ENCODE data around the gene ERC1.

Gene ERC1

DNA sequence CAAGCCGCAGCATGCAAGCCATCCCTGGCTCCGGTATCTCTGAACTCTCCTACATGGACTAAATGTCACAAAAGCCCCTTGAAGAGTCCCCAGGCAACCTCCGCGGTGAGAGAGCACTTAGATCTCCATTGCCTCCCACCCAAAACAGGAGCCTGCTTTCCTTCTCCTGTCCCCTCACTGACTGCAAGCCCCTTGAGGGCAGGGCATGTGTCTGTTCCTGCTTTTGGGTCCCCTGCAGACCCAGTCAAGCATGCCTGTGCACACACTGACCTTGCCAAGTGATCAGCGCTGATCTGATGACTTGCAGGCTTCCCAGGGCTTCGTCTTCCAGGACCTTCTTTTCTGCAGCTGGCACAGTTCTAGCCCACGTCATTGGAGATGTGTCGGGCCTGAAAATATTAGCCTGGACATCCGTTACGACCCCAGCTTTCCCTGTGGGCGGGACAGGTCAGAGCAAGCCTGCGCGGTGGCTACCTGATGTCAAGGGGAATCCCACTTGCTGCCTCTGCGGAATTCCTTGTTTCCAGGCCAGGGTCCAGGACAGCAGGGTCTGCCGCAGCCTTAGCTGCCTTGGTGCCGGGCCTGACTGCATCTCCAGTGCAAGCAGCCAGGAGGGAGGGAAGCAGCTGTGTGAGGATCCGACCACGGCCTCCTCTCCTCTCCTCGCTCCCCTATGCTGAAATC, 510.8 kb downstream of the ERC1 start:
- no peak for DNase-seq

DNA sequence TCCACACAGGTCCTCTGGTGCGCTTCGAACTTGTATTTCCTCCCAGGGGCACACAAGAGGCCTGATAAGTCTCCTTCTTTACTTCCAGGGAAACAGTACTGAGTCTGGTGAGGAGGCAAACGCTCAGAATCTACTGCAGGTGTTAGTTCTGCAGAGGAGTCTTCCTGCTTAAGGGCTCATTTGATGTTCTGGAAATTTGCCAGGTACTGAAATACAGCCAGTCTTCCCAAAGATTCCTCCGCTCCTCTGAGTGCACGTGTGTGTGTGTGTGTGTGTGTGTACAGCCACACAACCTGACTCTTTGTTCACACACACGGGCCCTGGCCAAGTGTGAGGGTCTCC, 511.3 kb downstream of the ERC1 start:
- DNase-seq: no peak

DNA sequence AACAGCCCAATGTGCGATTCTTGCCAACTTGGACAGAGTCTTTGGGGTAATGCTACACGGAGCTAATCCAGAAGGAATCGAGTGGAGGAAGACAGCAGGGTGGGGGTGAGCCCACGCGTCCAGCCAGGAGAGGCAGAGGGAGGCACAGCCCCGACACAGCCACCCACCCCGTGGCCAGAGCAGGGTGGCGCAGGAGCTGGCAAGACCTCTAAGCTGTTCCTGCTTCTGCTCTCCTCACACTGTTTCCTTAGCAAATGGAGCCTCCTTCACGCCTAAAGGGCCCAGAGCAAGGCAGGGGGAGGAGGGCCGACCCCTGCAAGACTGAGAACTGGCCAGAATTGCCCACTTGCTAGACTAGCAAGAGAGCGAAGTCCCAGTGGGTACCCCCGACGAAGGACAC, 511.8 kb downstream of the ERC1 start:
- no peak for DNase-seq

DNA sequence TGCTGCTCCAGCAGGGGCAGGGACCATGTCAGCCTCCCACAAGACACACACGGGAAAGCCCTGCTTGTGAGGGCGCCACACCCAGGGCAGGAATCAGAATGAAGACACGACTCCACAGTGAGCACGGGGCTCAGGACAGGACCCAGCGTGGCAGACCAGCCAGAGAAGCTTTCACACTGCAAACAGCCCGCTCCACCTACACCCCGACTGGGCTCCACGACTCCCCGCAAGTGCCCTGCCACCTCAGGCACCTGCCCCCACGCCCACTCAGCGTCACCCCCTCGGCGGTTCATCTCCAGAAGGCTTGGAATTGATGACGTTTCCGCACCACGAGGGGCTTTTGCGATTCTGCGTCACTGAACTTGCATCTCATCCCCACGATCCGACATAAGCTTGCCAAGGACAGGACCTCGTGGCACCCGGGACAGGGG, 512.3 kb downstream of the ERC1 start:
- no peak for DNase-seq

DNA sequence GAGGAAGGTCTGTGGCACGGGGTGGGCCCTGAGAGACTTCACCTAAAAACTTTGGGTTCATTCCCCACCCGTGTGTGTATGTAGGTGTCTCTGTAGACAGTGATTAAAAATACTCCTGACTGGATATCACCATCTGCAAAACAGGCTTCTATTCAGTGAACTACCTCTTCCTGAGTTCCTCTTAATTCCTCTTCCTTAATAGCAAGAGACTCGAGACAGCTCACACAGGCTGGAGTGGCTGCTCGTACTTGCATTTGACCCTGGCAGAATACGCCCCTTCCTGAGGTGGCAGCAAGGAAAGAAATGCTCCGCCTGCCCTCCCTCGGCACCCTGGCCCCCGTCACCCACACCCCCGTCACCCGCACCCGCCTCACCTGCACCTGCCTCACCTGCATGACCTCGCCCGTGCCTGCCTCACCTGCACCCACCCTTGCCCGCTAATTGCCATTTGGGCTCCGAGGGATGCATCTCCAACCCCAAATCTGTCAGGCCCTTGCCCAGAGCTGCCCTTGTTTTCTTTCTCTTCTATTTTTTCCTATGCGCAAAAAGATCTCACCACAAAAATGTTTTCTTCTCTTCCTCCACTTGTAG, 513.4 kb downstream of the ERC1 start:
- DNase-seq: no peak

DNA sequence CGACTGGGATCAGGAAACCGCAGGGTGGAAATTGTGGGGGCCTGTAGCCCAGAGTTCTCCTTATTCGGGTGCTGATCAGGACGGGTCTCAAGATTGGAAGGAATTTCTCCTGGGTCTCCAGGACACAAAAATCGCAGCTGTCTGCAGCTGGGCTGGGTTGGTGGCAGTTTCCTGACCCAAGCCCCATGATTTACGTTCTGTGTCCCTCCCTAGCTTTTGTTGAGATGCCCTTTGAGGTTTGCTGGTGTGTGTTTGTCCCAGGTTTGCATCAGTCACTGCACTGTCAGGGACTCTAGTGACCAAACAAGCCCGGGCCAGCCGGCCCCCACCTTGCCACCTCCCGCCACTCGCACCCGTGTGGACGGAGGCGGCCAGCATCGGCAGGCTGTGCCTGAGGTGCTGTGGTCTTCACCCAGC, 513.9 kb downstream of the ERC1 start:
- DNase-seq: no peak

DNA sequence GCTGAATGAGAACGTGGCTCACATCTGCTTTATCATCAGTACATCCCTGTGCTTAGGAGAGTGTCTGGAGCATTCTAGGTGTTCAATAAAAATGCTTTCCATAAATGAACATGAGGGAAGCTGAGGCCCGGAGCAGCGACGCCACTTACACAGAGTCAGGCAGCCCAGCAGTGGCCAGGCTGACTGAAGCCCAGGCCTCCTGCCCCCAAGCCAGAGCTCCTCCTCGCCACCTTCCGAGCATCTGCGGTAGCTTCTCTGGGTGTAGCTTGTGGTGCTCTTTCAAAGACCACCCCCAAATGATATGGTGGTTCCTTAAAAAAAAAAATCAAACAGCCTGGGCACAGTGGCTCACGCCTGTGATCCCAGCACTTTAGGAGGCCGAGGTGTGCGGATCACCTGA, 514.6 kb downstream of the ERC1 start:
- no peak for DNase-seq

DNA sequence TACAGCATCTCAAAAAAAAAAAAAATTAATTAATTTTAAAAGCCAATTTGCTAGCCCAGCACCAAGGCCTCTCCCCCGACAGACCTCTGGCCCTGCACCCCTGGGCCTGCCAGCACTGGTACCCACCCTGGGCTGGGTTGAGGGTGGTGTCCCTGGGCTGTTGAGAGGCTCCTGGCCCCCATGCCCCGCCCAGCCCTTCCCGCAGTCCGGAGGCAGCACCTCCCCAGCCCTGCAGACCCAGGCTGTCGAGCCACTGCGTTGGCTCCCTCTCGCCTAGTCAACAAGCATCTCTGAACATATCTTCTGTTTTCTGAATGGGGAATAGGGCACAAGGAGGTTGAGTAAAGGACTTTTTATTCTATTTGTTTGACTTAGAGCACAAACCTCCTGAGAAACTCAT, 516.3 kb downstream of the ERC1 start:
- no peak for DNase-seq

DNA sequence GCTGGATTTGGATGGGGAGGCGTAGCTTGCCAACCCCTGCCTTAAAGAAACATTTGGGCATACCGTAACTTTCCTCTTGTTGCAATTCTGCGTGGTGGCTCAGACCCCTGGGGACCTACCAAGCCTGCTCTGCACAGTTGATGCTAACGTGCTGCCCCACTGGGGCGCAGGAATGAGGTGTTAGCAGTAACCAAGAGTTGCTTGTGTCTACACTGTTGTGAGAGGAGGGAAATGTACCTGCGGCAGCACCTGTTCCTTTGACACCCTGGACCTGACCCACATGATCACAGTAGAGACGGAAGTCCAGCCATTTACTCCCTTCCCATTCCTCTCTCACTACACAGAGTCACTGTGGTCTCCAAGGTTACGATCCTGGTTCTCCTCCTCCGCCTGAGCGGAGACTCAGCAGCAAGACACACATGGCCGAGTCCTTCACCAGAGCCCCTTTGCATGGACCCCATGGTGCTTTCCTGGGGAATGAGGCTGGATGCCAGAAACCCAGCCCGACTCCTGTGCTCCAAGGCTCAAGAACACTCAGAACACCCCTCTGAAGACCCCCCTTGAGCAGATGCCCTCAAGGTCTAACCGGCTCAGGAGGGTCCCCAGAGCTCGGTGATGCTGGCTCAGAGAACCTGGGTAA, 518.5 kb downstream of the ERC1 start:
- DNase-seq: no peak

DNA sequence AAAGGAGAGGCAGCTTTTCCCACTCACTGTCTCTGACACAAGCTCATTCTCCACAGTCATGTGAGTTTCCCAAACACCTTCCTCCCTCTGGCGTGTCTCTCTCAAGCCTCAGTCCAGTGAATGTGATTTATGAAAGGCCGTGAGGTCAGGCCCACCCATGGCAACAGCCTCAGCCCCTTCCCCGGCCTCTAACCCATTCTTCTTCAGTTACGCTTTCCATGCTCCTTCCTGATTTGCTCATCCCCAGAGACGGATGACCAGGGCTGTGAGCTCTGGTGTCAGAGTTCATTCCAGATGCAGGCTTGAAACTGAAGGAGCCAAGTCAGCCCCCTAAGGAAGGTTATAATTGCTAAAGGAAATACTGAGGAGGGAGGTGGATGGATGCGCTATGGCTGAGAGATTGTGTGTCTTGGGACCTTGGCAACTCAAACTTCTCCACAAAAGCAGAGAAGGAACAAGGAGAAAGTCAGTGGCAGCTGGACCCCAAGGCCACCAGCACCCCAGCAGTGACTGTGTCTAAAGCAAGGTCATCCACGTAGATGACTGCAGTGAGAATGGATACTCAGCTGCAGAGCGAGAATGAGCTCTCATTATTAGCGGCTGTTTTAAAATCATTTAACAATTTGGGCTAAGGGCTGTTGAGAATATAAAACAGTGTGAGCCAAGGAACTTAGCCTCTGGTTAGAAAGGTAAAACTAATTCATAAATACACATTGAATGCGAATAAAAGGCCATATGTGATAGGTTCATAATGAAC, 519.2 kb downstream of the ERC1 start:
- DNase-seq: no peak

DNA sequence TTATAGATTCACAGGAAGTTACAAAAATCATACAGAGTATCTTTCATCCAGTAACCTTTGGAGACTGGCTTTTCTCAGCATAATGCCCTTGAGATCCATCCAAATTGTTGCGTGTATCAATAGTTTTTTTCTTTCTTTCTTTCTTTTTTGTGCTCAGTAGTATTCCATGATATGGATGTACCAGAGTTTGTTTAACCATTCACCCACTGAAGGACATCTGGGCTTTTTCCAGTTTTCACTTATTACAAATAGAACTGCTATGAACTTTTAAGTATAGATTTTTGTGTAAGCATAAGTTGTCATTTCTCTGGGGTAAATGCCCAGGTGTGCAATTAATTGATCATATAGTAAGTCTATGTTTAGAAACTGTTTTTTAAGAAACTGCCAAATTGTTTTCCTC, 524.0 kb downstream of the ERC1 start:
- DNase-seq: no peak

DNA sequence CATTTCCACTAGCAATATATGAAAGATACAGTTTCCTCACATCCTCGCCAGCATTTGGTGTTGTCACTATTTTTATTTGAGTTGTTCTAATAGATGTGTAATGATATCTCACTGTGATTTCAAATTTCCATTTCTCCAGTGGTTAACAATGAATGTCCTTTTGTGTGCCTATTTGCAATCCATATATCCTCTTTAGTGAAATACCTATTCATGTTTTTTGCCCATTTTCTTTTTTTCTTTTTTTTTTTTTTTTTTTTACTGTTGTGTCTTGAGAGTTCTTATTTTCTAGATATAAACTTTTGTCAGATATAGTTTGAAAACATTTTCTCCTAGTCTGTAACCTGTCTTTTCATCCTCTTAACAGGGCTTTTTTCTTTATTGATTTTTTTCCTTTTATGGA, 524.4 kb downstream of the ERC1 start:
- DNase-seq: no peak

DNA sequence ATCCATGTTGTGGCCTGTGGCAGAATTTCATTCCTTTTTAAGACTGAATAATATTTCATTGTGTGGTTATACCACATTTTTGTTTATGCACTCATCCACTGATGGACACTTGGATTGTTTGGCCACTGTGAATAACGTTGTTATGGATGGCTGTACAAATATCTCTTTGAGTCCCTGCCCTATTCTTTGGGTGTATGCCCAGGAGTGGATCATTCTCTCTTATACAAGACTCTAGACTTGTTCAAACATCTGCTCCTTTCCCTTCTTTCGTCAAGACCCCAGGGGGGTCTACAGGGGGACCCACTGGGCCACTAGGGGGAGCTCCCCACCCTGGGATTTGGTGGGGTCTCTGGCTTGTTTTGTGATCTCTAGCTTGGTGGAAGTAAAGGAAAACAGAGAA, 526.0 kb downstream of the ERC1 start:
- DNase-seq: no peak

DNA sequence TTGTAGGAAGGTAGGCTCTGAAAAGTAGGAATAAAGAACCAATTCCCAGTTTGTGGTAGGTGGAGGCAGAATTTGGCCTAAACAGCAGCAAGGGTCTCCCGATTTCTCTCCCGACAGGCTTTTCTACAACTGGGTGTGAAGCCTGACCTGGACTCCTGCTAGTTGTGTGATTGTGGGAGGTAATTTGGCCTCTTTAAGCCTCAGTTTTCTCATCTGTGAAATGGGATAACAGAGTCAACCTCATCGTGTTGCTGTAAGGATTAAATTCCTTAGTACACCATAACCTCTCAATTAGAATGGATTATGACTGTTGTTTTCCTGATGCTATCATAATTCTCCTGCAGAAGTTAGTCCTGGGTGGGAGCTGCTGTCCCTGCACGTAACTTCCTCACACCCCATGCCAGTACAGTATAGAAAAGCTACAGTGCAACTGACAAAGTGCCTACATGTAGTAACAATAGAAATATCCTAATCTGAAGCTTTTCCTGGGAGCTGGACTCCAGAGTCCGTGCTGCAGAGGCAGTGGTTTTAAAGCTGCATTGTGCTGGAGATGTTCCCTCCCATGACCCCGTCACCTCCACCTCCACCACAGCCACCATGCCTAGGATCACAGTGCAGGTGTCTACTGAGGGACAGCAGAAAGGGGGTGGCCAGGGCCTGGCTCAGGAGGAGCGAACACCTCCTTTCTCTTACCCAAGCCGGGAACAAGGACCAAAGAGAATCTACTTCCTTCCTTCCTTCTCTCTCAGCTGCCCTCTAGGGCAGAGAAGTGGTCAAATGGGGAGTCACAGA, 526.9 kb downstream of the ERC1 start:
- no peak for DNase-seq

DNA sequence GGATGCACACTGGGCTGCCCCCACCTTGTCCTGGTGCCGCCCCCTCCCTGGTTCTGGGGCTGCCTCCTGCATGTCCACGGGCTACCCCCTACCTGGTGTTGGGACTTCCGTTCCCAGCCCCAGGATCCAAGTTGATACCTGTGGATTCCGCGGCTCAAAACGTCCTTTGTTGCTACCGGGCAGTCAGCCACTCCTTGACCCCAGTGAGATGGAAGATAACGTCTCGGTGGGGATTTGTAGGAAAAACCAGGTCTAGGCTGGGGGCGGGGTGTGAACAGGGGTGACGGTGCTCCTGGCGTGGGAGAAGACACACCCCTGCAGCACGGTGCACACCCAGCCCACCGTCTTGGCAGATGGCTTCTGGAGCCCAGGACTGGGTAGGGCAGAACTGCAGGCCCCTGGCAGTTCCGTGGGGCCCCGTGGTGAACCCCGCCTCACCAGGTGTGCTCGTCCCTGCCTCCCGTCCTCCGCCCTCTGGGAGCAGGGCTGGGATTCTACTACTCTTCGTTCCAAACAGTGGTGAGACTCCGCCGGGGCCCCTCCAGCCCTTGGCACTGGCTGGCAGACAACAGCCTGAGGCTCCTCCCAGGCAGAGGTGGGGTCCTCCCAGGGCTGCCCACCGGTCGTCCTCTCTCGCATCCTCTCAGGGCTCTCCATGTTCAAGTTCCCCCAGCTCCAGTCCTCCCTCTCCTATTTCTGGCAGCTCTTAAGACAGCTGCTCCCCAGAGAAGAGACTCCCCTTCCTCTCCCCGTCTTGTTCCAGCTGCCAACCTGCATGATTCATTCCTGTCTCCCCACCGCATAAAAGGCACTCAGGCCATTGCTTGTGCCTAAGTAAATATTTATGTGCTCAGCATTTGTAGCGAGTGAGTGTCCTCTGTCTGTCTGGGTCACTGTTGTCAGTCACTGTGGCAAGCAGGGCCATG, 527.8 kb downstream of the ERC1 start:
- DNase-seq: no peak

DNA sequence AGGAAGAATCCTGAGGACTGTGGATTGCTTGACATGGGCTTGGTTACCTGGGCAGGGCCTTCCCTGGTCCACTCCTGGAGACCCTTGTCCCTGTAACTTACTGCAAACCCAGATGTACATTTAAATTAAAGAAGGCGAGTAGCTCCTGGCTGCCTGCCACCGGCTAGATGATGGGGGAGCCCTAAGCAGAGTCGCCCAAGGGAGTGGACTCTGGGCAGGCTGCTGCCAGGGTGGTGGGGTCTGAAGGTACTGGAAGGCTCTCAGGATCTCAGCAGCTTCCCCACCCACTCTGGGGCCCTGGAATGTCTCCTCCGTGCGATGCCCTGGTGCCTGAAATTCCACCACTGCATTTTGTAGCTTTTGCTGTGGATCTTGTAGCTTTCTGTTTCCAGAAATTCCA, 528.6 kb downstream of the ERC1 start:
- DNase-seq: no peak

DNA sequence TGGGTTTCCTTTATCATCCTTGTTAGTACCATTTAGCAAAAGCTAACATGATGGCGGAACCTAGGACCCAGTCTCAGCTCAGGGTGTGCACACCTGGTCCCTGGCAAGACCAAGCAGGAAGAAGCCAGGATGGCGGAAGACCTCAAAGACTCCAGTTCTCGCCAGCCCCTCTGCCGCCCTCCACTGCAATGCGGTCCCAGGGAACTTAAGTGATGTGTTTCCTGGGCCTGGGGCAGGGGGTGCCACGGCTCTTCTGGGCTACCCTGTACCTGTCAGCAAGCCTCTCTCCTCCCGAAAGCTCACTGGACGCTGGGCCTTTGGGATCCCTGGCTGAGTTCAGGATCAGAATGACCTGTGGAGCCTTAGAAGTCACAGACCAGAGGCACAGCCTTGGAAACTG, 532.0 kb downstream of the ERC1 start:
- no peak for DNase-seq

DNA sequence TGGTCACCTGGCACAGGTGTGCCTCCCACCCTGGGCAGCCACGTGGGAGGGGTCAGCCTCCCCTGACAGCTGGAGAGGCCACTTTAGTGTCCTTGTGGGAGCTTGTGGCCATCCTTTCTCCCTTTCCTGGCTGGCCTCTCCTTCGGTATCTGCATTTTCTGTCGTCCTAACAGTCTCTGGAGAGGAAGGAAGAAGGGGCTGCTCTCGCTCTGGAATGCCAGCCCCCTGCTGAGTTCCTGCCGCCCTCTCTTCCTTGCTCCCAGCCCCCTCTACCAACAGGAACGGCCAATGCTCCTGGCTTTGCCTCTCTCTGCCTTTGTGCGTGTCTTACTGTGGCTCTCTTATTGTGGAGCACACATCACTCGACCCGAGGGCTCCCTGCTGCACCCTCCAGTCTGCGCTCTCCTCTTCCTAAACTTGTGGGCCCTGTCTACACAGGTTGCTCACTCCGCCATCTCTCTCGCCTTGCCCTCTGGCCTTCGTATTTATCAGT, 532.6 kb downstream of the ERC1 start:
- no peak for DNase-seq

DNA sequence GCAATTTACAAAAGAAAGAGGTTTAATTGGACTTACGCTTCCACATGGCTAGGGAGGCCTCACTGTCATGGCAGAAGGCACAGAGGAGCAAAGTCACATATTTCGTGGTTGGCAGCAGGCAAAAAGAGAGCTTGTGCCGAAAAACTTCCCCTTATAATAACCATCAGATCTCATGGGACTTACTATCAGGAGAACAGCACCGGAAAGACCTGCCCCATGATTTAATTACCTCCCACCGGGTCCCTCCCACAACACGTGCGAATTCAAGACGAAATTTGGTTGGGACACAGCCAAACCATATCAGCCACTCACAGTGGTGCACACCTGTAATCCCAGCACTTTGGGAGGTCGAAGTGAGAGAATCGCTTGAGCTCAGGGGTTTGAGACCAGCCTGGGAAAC, 534.8 kb downstream of the ERC1 start:
- no peak for DNase-seq

DNA sequence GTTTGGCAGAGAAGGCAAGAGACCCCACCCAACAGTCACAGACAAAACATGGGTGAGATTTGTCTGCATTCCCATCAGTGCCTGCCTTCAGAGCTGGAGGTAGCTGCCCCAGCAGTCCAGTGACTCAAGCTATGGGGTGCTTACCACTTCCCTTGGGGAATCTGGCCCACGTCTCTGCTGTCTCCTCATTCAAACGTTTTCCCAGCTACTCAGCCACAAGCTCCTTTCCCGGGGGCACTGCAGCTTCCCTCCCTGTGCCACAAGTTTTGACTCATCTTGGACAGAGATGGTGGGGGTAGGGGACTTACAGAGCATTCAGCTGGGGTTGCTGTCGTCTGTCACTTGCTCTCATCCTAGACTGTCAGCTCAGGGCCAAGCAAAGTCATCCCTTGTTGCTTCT, 536.8 kb downstream of the ERC1 start:
- DNase-seq: no peak

DNA sequence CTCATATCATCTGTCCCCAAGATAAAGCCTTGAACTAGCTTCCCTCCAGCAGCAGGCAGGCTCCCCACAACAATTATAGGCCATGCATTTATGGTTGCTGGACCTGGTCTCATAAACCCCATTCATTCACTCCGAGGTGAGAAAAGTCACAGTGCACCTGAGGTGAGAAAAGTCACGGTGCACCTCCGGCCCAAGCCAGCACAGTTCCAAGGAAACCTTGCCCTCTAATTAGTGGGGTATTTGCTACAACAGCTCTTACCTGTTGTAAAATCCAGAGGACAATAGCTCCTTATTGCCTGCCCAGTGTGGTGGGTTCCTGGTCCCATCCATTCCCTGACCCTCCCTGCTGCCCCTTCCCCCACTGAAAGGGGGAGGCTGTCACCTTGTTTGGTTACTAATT, 537.8 kb downstream of the ERC1 start:
- DNase-seq: no peak

Measured in activated effector memory CD4-positive, alpha-beta T cell treated with Interleukin-2 at 50 U/mL for 16 hours (primary cell).